GM18517 (cell line): ENCODE data around the gene CTNNA3.

Source experiments
- ATAC-seq: cut with Tn5 transposase; IDR thresholded peaks from one replicate; pipeline ENCODE4 v1.9.1; 2021; ENCODE audit warnings: mild to moderate bottlenecking, moderate library complexity; ENCODE audit not compliant: unreplicated experiment

CTNNA3 gene

DNA sequence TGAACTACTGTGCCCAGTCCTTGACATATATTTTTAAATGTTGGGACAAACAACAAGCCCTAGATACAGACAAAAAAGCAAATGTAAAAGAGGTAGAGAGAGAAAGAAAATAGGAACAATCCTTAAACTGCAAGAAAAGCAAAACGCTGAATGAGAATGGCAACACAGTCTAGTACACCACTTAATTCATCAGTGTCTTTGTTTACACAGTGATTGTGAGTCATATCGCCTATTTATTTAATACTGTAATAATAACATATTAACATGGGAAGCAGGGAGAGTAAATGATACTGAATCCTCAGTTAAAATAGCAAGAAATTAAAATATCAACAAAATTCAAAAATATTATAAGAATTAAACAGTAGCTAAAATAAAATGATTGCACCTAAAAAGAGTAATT is 780.0 kb downstream of the CTNNA3 start:
- ATAC-seq, result no peak

DNA sequence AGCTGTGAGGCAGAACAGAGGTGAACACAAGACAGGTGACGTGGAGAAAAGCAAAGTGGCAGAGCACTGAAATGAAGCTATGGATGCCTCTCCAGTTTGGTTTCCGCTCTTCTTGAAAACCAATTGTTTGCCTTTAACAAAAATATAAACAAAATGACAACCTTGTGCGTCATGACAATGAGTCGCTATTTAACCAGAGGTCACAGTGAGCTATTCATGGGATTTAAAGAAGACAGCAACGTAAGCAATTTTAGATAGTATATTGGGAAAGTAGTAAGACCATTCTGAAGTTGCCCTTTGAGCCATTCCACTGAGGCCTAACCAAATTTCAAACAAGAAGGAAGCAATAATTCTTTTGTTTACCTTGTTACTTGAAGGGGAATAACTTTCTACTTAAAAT is 785.3 kb downstream of the CTNNA3 start:
- no peak for ATAC-seq

DNA sequence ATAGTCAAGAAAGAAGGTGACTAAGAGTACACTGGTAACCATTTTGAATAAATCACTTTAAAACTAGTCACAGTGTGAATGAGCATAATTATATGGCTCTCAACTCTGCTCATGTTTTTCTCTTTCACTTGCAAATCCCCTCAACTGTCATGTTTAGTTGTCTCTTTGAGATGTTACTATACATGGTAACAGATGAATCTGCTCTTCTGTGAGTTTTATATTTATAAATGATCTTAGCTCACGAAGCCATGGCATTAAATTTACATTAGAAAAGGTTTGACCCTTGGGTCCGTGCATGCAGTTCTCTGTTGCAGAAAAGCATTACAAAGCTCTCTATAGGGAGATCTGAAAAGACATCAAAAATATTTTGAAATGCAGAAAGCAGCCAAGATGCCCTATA is 803.1 kb downstream of the CTNNA3 start:
- no peak for ATAC-seq

DNA sequence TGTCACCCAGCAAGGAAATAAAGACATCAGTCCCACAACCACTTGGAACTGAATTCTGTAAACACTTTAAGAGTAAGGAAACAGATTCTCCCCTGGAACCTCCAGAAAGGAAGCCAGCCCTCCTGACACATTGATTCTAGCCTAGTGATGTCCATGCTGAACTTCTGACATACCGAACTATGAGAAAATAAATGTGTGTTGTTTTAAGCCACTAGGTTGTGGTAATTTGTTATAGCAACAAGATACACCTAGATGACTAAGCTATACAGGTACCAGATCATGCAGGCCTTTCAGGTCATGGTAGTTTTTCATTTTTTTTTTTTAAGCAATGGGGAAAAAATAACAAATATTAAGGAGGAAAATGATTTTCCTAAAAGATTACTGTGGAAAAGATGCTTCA is 807.8 kb downstream of the CTNNA3 start:
- ATAC-seq, result no peak

DNA sequence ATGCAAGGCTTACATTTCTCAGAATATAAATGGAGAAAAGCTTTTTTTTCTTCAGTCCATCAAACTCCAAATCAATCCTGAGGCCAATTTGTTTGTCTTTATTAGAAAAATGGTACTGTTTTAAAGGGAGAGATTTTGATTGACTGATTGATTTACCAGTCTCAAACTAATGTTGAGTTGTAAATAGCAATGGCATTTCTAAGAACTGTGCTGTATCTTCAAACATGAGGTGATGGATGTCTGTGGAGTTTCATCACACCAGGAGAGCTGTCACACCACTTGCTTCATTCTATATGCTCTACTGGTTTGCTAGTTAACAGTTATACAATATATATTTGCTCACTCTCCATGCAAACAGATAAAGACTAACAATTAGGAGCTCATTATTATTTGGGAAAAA is 809.1 kb downstream of the CTNNA3 start:
- no peak for ATAC-seq

DNA sequence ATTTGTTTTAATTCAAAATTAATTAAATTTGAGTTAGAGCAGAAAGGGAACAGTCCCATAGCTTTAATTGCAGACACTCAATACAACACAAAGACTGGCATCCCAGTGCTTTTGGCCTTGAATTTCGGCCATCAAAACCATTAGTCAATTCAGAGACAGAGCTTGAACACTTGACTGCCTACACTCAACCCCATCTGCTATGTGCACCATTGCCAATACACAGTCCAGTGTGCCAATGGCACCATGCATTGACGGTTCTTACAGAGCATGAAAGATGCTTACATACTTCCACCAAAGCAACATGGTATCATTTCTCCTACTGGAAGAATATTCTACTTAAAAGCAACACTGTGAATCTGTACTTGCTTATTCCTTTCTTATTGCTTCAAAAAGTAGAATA is 813.7 kb downstream of the CTNNA3 start:
- ATAC-seq, result no peak

DNA sequence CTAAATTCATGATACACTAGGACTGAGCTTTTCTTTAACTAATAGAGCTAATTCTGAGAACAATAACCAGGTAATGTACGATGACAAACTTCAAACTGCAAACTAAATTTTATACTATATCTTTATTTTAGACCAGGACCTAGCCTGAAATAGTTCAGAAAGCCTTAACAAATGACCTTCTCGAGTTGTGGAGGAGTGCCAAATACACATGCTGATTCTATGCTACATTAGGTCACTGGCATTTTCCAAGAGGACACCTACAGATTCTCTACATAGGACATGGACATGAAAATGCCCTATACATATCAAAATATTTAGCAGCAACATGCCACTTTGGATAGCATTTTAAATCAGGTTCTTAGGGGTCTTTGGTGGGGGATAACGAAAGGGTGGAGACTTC is 814.2 kb downstream of the CTNNA3 start:
- no peak for ATAC-seq

DNA sequence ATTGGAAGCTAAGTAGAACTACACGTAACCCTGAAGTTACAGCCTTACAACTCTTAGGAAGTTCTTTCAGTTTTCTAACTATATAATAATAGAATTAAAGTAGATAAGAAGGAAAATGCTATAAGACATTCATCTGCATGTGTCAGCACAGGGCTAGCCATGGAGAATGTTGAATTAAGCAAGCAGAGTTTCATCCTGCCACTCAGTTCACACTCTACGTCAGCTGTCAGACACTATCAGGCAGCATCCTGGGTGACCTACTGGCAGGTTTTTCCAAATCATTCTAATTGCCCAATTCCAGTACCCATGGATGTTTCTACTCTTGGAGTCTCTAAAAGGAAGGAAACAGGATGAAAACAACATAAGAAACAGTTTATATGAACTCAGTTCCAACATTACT is 815.2 kb downstream of the CTNNA3 start:
- no peak for ATAC-seq

DNA sequence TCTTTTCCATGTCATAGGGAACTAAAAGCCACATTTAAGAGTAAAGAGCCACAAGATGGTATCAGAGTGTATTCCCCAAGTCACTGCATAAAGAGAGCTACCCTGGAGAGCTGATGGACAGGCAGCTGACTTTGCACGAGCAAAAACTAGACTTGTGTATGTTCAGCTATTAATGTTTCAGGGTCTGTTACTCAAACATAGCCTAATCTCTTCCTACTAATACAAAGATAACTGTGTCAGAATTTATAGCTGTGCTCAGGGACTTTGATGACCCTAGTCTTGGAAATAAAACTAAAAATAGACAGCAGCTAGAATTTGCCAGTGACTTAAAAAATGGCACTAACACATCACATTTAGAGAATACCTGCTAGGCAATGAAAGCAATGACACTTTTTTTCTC is 815.7 kb downstream of the CTNNA3 start:
- ATAC-seq, result no peak

DNA sequence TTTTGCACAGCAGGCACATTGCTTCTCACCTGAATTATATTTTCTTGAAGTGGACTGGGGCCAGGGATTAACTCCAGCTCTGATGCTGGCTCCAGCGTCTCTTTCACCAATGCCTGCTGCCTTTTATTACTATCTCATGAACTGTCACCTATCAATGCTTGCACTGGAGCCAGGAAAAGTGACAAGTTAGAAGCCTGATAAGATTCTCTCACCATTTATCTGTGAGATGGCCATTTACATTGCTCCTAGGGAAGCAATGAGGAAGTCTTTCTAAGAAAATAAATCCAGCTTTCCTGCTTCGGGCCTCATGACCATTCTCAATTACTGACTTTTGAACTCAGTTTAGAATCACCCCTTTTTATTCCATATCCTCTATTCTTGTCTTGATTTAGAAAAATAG is 818.6 kb downstream of the CTNNA3 start:
- ATAC-seq, result no peak

DNA sequence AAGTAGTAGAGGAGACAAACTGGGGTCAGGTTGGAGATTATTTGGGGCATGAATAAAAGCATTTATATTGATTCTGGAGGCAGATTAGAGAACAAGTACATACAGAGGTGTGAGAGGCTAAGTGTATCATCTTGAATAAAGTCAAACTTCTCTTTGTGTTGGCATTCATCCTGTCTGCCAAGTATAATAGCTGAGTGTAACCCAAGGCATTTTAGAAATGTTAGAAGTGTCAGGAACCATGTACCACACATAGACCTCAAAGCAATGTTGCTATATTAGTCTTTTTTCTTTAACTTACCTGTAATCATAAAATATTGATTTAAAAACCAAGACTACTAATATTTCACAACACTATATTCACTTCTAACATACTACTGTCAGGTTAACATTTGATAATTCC is 826.4 kb downstream of the CTNNA3 start:
- ATAC-seq, result no peak

DNA sequence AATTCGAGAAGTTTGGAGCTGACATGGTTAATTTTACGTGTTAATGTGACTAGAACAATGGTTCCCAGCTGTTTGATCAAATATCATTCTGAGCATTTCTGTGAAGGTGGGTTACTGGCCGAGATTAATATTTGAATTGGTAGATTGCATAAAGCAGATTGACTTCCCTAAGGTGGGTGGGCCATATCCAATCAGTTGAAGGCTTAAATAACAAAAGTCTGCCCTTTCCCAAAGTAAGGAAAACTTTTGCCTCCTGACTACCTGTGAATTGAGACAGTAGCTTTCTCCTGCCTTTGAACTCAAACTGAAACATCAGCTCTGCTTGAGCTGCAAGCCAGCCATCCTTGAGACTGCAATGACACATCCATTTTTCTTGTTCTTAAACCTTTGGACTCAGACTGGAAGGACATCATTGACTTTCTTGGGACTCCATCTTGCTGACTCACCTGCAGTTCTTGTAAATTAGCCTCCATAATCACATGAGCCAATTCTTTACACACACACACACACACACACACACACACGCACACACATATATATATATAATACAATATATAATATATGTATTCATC is 833.2 kb downstream of the CTNNA3 start:
- ATAC-seq, result no peak

DNA sequence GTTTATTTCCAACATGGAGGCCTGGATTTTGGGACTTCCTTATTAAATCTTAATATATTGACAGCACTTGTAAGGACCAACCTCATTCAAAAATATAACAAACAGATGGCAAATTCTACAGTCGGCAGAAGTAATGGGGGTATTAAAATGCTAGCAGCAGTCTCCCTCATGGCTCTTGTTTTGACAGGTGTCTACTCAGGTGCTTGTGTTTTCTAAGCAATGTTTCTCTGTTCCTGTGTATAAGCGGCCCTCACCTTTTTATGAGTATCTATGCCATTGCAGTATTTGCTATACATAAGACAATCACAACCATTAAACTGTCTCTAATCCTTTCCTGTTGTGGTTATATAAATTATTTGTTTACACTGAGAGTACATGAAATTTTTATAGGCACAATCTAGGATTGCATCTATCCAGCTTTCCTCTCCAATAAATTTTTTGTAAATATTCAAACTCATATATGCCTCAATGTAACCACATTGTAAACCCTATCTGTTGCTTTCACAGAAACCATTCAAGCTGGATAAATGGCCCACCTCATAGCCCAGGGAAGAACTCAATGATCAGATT is 835.5 kb downstream of the CTNNA3 start:
- ATAC-seq, result no peak

DNA sequence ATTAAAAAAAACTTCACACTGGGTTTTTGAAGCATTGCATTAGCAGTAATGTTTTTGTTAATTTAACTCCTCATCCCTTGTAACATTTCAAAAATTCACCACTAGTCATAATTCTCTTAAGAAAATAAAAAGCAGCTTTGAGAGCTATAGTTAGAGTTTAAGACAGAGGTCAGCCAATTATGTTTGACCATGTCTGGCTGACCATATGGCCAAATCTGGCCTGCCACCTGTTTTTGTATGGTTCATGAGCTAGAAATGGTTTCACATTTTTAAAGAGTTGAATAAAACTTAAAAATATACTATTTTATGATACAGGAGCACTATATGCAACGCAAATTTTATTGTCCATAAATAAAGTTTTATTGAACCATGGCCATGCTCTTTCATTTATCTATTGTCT is 843.2 kb downstream of the CTNNA3 start:
- no peak for ATAC-seq

DNA sequence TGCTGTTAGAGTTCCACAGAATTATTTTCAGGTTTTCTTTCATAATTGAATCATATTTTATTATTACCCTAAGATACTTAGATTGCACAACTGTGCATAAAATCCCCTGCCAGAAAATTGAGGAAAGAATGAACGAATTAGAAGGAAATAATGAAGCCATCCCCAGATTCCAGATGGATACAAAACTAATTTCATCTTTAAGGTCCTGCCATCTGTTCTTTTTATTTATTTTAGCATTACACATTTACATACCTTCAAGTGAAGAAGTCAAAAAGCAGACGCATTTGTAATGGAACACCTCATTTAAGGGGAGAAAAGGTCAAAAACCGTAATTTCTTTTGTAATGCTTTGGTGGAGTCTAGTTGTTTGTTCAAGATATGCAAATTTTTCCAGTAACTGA is 847.1 kb downstream of the CTNNA3 start:
- ATAC-seq, result no peak

DNA sequence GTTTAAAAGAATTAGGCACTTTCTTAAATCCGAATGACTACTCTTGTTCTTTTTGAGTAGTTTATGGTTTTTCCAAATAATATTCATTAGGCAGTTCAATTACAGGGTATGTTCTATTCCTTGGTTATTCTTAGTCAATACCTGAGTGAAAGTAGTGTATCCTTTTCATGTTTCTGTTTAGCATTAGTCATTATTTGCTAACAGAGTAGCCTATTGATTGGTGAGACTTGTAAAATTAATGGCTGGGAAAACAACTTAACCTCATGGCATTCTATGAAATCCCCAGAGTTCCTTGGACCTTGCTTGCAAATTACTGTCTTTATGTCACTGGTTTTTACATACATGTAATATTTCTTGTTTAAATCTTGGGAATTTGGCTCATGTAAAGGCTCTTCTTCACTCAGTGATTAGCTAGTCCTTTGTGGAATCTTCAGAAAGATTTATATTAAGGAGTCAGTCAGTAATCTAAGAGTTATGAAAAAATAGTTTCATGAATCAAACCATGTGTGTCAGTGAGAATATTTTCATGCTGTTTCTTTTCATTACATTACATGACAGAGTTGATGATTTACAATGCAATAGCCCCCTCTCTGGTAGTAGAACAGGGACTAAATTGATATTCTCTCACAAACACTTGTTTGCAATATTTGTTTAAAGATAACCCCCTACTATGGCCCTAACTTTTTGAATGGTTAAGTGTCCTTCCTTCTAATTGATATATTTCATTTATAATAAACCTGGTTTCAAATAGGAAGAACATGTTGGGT is 851.6 kb downstream of the CTNNA3 start:
- ATAC-seq, result no peak

DNA sequence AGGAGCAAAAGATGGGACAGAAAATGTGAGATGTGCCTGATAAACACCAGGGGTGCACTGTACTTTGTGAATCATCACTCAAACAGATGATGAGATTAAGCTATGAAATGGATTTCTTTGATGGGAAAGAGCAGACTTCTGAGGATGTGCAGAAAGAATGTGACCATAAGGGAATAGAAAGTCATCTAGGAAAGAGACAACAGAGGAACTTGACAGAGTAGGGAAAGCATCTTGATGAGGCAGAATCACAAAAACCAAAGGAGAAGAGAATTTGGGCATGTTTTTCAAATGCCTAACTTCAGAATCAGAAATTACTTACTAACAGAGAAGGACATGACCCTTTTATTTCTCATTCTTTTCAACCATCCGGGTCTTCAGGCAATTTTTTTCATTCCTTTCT is 852.6 kb downstream of the CTNNA3 start:
- no peak for ATAC-seq

DNA sequence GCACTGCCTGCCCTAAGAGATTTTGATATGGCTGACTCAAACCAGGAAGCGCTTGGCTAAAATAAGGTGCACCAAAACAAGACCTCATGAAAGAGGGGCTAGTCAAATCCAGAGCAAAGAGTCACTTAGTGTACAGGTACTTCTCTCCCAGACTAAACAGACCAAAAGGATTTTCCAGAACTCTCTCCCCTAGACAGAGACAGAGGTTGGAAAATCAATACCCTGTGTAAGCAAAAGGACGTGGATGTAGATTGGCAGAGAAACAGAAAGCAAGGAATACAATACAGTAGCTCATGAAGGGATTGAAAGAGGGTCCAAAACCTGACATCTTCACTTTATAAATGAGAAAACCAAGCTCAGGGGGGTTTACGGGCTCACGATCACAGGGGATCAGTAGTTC is 853.1 kb downstream of the CTNNA3 start:
- no peak for ATAC-seq

DNA sequence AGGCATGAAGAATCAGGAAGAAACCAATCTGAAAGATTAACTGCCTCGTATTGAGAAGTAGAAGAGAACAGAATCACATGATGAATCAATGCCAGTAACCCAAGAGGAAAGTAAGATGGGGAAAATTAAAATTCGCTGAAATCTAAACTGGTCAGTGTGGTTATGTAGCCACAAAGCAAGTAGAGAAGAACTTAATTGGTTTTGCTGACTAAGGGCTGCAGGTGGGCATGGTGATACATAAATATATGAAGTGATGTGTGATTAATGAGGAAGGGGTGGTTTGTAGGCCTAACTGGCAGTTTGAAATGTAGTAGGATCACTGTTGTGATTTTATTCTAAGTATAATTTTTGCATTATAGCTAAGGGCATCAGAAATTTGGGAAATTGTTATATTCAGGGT is 853.6 kb downstream of the CTNNA3 start:
- no peak for ATAC-seq

DNA sequence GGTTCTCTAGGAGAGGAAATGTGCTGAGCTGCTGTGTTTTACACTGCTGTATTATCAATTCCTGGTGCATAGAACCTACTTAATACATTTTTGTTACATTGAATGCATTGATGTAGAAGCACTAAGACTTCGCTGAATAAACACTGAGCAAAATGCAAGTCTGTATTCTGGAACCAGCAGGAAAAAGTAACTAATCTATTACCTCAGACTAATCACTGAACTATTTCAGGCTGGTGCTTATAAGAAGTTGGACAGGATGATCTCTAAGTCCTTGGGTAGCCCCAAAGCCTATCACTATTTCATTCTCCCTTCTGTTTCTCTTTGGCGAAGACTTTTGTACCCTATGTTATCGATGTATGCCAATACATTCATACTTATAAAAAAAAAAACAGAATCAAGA is 857.3 kb downstream of the CTNNA3 start:
- no peak for ATAC-seq

DNA sequence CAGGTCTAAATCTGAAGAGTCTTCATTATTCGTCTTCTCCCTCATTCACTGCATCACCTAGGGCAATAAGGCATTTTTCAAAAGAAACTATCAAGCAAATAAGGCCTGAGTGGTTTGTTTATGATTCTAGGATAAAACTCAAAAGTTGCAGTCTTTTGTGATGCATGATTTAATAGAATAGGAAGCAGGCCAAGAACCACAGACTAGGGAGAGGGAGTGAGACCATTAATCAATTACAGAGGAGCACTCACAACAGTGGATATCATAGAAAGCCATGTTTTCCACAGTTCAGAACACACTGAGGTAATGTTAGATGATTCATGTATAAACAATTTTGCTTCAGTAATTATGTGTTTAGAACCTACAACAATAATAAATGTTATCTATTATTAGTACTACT is 858.0 kb downstream of the CTNNA3 start:
- ATAC-seq, result no peak

DNA sequence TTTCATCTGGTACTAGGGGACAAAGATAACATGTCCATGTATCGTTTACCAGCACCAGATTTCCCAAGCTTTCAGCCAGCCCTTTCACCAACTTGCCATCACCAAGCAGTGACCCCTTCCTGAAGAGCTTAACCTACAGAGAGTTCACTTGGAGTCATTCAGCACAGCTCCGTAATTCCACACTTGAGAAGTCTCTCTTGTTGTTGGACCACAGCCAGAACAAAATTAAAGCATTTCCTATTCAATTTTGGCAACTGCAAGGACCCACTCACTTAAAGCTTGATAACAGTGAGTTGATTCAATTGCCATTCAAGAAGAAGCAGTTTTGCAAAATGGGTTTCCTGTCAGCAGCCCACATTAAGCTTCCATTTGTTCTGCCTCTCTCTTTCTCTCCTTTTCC is 858.7 kb downstream of the CTNNA3 start:
- no peak for ATAC-seq

DNA sequence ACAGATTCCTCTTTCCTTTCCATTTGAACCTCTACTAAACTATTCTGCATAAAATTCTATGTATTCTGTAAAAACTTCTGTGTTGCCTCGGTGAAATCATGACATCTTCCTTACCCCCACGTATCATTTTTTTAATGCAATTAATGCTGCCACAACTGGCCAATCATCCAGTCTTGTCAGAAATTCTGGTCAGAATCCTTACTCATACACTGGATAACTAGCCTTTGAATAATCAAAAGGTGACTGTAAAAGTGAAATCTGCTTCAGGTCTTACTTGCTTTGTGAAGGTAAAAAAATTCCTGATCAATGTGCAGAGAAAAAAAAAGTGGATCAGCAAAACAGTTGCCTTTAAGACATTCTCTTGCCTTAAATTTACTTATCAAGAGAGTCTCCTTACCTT is 859.2 kb downstream of the CTNNA3 start:
- no peak for ATAC-seq
